HL-60 (cell line): ENCODE results near the gene STX12.

ENCODE experiments used
- DNase-seq, 2 experiments: peaks; one replicate each; pipeline ENCODE4 v3.0.0-alpha.2; 2010 to 2020; ENCODE audit warnings: low read depth in 1 of 2, low spot score in 1 of 2
- H3K27ac ChIP-seq: fragments of 250-450 bp; sonication (Bioruptor Pico); replicated peaks from 2 replicates; pipeline ENCODE4 v1.5.1; 2020; ENCODE audit warnings: mild to moderate bottlenecking, moderate library complexity
- H3K27me3 ChIP-seq: fragments of 250-450 bp; sonication (Bioruptor Pico); 2 replicates; pipeline ENCODE4 v1.5.1; 2021; ENCODE audit warnings: mild to moderate bottlenecking, moderate library complexity; ENCODE audit not compliant: insufficient read depth, poor library complexity, severe bottlenecking
- H3K4me3 ChIP-seq: replicated peaks from 2 replicates; pipeline ENCODE4 v1.5.1; 2011; ENCODE audit warnings: mild to moderate bottlenecking, control low read depth, low read length; ENCODE audit not compliant: insufficient read depth
- CTCF ChIP-seq: IDR thresholded peaks from one replicate; pipeline ENCODE4 v1.5.1; 2011; ENCODE audit warnings: low read length, control low read depth, inconsistent platforms; ENCODE audit not compliant: insufficient read depth
- GABPA ChIP-seq: IDR thresholded peaks from 2 replicates; pipeline ENCODE4 v1.6.1; 2012; ENCODE audit warnings: low read depth
- POLR2AphosphoS5 ChIP-seq: IDR thresholded peaks from 2 replicates; pipeline ENCODE4 v1.6.1; 2012; ENCODE audit warnings: low read depth
- REST ChIP-seq: IDR thresholded peaks from 2 replicates; pipeline ENCODE4 v1.6.1; 2012; ENCODE audit warnings: low read depth; ENCODE audit not compliant: insufficient replicate concordance
- SPI1 ChIP-seq: IDR thresholded peaks from 2 replicates; pipeline ENCODE4 v1.6.1; 2012; ENCODE audit warnings: low read depth, mild to moderate bottlenecking, borderline replicate concordance

Gene STX12

GRCh38 chr1:27832762-27833161 is 59.7 kb downstream of the STX12 start:
- Histone ChIP-seq H3K27ac (no peak overlapping the region), H3K27me3 (no peaks in the 10 kb centered on the region), H3K4me3 (no peak overlapping the region)
- TF ChIP-seq POLR2AphosphoS5 = no peak
- no peak for TF ChIP-seq SPI1
- no peak for TF ChIP-seq REST
- TF ChIP-seq GABPA = no peak
- TF ChIP-seq CTCF = no peak
- no peak for DNase-seq

GRCh38 chr1:27833470-27833869 is 60.5 kb downstream of the STX12 start:
- no peak for TF ChIP-seq CTCF
- no peak for TF ChIP-seq POLR2AphosphoS5
- TF ChIP-seq GABPA = no peak
- TF ChIP-seq REST = no peak
- no peak for TF ChIP-seq SPI1
- DNase-seq = no peak
- Histone ChIP-seq H3K4me3 (no peak overlapping the region), H3K27ac (no peak overlapping the region), H3K27me3 (no peaks in the 10 kb centered on the region)

GRCh38 chr1:27835046-27835445 is 62.0 kb downstream of the STX12 start:
- Histone ChIP-seq H3K27me3 (no peaks in the 10 kb centered on the region), H3K27ac (no peak overlapping the region), H3K4me3 (no peak overlapping the region)
- DNase-seq = no peak
- TF ChIP-seq CTCF = no peak
- no peak for TF ChIP-seq POLR2AphosphoS5
- no peak for TF ChIP-seq GABPA
- no peak for TF ChIP-seq REST
